ENCODE measurements around the gene ACO1. TPM values are rescaled to one million over a fixed set of nuclear protein-coding genes. Genes with fewer than 3 reads are reported as not detected.

ACO1 gene
- total and polyA plus RNA-seq, 9 of the 15 experiments (the other 6 are each of a cell fraction or from before 2014, with no cell fraction given) = 0.96 to 29.7 (median 16.9) TPM

GRCh38 chr9:32359452-32359851 lies 25.0 kb upstream of the ACO1 start:
- CTCF ChIA-PET (ENCODE audit: low intra/inter-chr PET ratio) = no interaction called here
- no peak for ATAC-seq
- no peak for FAIRE-seq

More at GRCh38 chr9:32359452-32359851, 25.0 kb upstream of the ACO1 start:
- Histone ChIP-seq H2AFZ (ENCODE audit: low read depth, low read length) (no peak overlapping the region), H3K9me3 (replicated peaks; ENCODE audit: control insufficient read depth, insufficient read depth, low read depth, low read length) (no peaks in the 10 kb centered on the region), H3K79me2 (ENCODE audit: control insufficient read depth, insufficient read depth, low read length) (no peaks in the 10 kb centered on the region), H3K27ac (ENCODE audit: extremely low read depth, low read depth, low read length) (no peak overlapping the region), H3K9ac (ENCODE audit: insufficient read depth in 1 of 2, low read depth in 2 of 2, low read length in 2 of 2) (no peak overlapping the region), H3K4me1 (replicated peaks in 1 of 2; ENCODE audit: control insufficient read depth in 2 of 2, insufficient read depth in 2 of 2, low read length in 2 of 2) (no peaks in the 10 kb centered on the region), H3K9me1 (ENCODE audit: control insufficient read depth, insufficient read depth, low read length) (no peaks in the 10 kb centered on the region), H3K27me3 (ENCODE audit: control insufficient read depth in 2 of 2, insufficient read depth in 2 of 2, low read length in 2 of 2) (no peaks in the 10 kb centered on the region), H3K4me2 (ENCODE audit: insufficient read depth, low read length) (no peak overlapping the region), H3K36me3 (ENCODE audit: control insufficient read depth, insufficient read depth, low read length) (no peaks in the 10 kb centered on the region), H3K4me3 (no peak overlapping the region), H4K20me1 (replicated peaks; ENCODE audit: control insufficient read depth, insufficient read depth, low read length) (no peaks in the 10 kb centered on the region)
- POLR2A ChIA-PET = no interaction called here
- WGBS (ENCODE audit: insufficient coverage, low coverage, missing lambda C conversion rate) = 2% methylated on average over 4 of the region's 4 CpGs
- DNase-seq (ENCODE audit: extremely low read depth in 1 of 4, low spot score in 3 of 4) = no peak
- TF ChIP-seq HDAC2 (IDR thresholded peaks at IDR 0.05) (no peak), SP2 (IDR thresholded peaks at IDR 0.05; ENCODE audit: extremely low read depth, low read depth, low read length, poor library complexity, severe bottlenecking) (no peak), DLX4 (CRISPR knock-in tag; IDR thresholded peaks at IDR 0.05) (no peak), SRSF9 (IDR thresholded peaks at IDR 0.05; ENCODE audit: borderline replicate concordance, low read depth, low read length) (no peak), BRF2 (IDR thresholded peaks at IDR 0.05; ENCODE audit: borderline replicate concordance, insufficient read depth, insufficient read length) (no peak), MITF (IDR thresholded peaks at IDR 0.05) (no peak), ZNF77 (CRISPR knock-in tag; IDR thresholded peaks at IDR 0.05) (no peak), JUND (IDR thresholded peaks at IDR 0.05; ENCODE audit: borderline replicate concordance, low read depth, low read length) (no peak), JUND (tag; IDR thresholded peaks at IDR 0.05; ENCODE audit: borderline replicate concordance, low read depth, low read length) (no peak), E2F3 (CRISPR knock-in tag; IDR thresholded peaks at IDR 0.05) (no peak), DIDO1 (tag; IDR thresholded peaks at IDR 0.05; ENCODE audit: low read depth) (no peak), CHD1 (IDR thresholded peaks at IDR 0.05; ENCODE audit: low read length) (no peak), ZBTB33 (CRISPR knock-in tag; IDR thresholded peaks at IDR 0.05) (no peak), ADNP (tag; IDR thresholded peaks at IDR 0.05) (no peak), KHSRP (IDR thresholded peaks at IDR 0.05) (no peak), ZBTB1 (CRISPR knock-in tag; IDR thresholded peaks at IDR 0.05; ENCODE audit: borderline replicate concordance, low read depth) (no peak), ZNF316 (IDR thresholded peaks at IDR 0.05) (no peak)
- in situ Hi-C loops (cut with MboI) (no loop called here), intact Hi-C loops (cut with micrococcal nuclease) (no loop called here)
- BruUV-seq (replicated peaks) = no TSS peak

All from K562 (cell line).